HG02884 (cell line): ENCODE measurements around the gene PRPF6.

Experiments
- ATAC-seq: cut with Tn5 transposase; IDR thresholded peaks from one replicate; pipeline ENCODE4 v1.9.1; 2021; ENCODE audit warnings: mild to moderate bottlenecking, moderate library complexity; ENCODE audit not compliant: unreplicated experiment

PRPF6 gene

GRCh38 chr20:64074963-64075362, 94.0 kb downstream of the PRPF6 start:
- ATAC-seq = no peak

DNA sequence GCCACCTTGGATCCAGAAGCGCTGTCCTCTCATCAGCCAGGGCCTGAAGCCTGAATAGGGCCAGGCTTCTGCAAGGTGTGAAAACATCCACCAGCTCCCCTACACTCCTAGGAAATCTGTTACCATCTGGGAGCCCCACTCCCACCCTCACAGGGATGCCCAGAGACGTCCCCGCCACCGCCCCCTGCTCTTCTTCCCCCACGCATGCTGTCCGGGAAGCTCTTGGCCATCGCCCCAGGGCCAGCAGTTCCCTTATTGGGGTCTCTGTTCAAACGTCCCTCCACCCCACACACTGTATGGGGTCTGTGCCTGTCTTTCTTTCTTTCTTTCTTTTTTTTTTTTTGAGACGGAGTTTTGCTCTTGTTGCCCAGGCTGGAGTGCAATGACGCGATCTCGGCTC, 94.6 kb downstream of the PRPF6 start:
- ATAC-seq = no peak

- no peak for ATAC-seq
Measured at GRCh38 chr20:64076061-64076997, 95.4 kb downstream of the PRPF6 start.

DNA sequence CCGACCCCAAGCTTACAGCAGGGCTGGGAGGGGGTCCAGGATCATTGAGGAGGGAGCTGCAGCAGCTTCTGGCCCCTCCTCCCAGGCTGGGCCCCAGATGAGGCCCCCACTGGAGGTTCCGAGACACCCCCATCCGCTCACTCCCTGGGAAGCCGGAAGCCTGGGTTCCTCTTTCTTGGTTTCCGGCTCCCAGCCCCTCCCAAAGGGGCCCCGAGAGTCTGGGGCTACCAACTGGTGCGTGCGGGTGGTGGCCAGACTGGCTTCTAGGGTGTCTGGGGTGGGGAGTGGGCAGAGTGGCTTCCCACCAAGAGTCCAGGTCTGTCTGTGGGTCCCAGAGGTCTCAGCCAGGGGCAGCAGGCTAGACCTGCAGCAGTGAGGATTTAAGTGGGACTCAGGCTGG, 96.2 kb downstream of the PRPF6 start:
- ATAC-seq = no peak

DNA sequence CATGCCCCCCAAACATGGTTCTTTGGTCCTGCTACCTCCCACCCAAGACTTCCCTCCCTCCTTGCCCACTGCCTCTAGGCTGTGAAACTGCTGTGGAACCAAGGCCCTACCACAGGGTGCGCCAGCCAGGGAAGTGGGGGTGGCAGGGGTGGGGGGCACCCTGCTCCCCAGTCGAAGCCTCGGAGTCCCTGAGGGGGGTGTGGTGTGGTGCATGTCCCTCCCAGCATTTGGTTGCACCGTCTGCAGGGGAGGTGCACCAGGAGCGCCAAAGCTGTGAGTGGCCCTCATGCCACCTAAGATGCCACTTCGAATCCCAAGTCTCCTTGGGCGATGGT, 96.6 kb downstream of the PRPF6 start:
- ATAC-seq = no peak

- ATAC-seq = no peak
Measured at GRCh38 chr20:64077876-64078551, 97.1 kb downstream of the PRPF6 start.

DNA sequence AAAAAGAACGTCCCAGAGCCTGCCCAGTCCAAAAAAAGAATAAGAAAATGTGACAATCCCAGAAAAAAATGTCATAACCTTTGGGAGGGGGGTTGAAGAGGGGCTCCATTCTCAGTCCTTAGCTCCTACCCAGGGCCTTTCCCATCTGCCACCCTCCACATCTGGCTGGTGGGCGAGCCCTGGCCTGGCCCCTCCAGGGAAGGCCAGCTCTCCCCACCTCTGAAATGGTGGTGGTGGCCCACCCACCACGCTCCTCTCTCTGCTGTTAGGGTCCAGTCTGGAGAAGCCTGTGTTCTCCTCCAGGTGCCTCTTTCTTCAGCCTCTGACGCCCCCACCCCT, 98.0 kb downstream of the PRPF6 start:
- no peak for ATAC-seq

DNA sequence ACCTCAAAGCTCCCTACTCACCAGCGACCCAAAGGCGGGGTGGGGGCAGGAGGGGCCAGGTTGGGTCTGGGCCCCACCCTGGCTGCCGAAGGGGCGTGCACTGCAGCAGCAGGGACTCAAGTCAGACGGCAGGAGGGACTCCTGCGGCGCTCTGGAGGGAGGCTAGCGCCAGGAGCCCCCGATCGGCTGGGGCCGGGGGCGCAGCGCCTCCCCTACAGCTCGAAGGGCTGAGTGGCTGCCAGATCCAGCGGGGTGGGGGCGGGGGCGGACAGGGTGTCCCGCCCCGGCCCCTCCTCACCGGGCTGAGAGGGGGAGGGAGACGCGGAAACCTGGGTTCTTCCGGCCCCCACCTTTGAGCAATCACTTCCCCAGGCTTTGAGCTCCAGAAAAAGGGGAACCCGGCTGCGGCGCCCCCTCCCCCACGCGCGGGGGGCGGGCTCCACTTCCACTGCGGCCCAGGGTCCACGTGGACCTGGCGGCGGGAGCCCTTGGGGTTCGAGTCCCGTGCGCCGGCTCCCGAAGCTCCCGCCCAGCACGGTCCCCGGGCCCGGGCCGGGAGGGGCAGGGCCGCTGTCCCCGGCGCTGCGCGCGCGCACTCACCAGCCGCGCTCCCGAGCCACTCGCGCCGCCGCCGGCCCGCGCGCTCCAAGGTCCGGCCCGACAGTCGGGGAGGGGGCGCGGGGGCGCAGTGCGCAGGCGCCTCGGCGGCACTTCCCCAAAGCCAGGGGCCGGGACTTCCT, 98.5 kb downstream of the PRPF6 start, which contains the start of gene RGS19:
TSS of gene RGS19 (minus strand) at position 246 of the 740 bp plus-strand sequence. CDS start 2,632 bp downstream, outside the sequence.
- no peak for ATAC-seq

GRCh38 chr20:64080013-64080812, 99.3 kb downstream of the PRPF6 start, which contains the start of gene OPRL1:
Gene OPRL1 (plus strand): TSS chr20:64080082. CDS start chr20:64092721, 12,639 bp downstream.
- ATAC-seq = no peak

DNA sequence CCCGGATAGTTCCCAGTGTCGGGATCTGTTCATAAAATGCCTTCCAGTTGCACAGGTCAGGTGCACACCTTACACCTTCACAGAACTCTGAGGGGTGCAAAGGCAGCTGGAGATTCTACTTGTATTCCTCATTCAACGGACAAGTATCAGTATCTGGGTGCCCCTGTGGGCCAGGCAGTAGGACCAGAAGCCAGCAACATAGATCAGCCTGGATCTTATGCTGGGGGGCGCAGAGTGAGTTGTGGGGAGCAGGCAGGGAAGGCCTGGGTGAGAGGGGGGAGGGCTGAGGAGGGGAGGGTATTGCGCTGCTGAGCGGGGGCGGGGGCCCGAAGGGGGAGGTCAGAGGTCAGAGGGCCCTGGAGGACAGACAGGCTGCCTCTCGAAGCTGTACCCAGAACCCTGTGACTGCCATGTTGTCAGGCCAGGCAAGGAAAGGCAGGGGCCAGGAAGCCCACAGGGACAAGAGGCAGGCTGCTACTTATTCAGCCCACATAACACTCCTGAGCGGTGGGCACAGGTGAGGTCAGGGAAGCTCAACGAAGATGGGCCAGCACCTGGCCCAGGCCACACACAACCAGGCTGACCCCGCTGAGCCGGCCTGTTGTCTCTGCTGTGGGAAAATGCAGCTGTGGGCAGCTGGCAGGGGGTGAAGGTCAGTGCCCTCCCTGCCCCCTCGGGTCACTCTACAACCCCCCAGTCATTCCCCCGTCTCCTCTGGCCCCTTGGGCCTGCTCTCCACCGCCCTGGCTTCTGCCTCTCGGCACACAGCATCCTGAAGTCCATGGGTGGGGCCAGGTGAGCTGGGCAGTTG, 100.1 kb downstream of the PRPF6 start:
- ATAC-seq = no peak

- no peak for ATAC-seq
Measured at GRCh38 chr20:64081624-64081964, 100.7 kb downstream of the PRPF6 start.

DNA sequence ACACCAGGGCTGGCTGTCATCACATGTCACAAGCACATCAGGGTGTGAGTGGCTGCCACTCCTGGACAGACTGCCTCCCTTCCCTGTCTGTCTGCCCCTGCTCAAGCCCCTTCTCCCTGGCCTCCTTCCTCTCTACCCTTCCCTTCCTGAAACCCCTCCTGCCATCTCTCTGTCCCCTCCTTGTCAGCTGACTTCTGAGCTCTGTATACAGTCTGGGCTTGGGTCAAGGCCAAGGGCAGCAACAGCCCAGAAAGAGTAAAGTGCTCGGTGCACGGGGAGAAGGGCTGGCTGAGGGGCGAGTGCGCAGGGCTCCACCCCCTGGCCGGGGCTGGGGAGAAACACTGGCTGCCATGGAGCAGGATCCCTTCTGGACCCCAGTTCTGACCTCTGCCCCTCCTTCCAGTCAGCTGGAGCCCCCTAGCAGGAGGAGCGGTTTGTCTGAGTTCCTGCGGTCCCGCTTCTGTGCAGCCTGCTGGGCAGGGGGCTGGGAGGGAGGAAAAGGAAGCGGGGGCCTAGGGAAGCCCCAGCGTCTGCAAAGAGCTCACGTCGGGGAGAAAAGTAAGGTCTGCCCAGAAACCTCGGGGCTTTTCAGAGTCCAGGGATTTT, 101.3 kb downstream of the PRPF6 start:
- ATAC-seq = no peak
